ENCODE results near the gene HMG20B.

The HMG20B gene

GRCh38 chr19:3572855-3573161 is at the start of gene HMG20B:
Gene HMG20B, plus strand, starts transcription at chr19:3572944. Its CDS starts 366 bp downstream, at chr19:3573310.
- Histone ChIP-seq H2AFZ (ENCODE audit: low read depth) (peak within 1 kb of the TSS; percentile 64), H3K4me1 (ENCODE audit: low read depth, poor library complexity, severe bottlenecking) (peaks cover 3% of the 10 kb centered on the region), H3K9ac (peak within 1 kb of the TSS; percentile 88), H3K27me3 (ENCODE audit: insufficient read depth, low read depth) (no peaks in the 10 kb centered on the region), H3K36me3 (ENCODE audit: insufficient read depth) (no peaks in the 10 kb centered on the region), H3K4me2 (peak within 1 kb of the TSS; percentile 80), H3K4me3 (IDR thresholded peaks at IDR 0.05; ENCODE audit: insufficient read depth, low read depth, low read length) (no peak within 1 kb of the TSS), H3K79me2 (ENCODE audit: insufficient read depth, low read depth) (peaks cover 5% of the 10 kb centered on the region; the same call in 1 of the 2 replicates), H3K27ac (peak within 1 kb of the TSS; percentile 67), H4K20me1 (ENCODE audit: insufficient read depth) (no peaks in the 10 kb centered on the region)
- TF ChIP-seq CTCF (conservative IDR thresholded peaks at IDR 0.05; ENCODE audit: low read depth, low read length), result no peak

- Histone ChIP-seq H2AFZ (ENCODE audit: low read depth) (no peak overlapping the region), H3K27me3 (ENCODE audit: insufficient read depth, low read depth) (no peaks in the 10 kb centered on the region), H3K27ac (no peak overlapping the region), H3K4me2 (no peak overlapping the region), H3K79me2 (ENCODE audit: insufficient read depth, low read depth) (peaks cover 6% of the 10 kb centered on the region; the same call in 1 of the 2 replicates), H3K9ac (no peak overlapping the region), H3K4me1 (ENCODE audit: low read depth, poor library complexity, severe bottlenecking) (no peaks in the 10 kb centered on the region), H3K36me3 (ENCODE audit: insufficient read depth) (no peaks in the 10 kb centered on the region), H4K20me1 (ENCODE audit: insufficient read depth) (no peaks in the 10 kb centered on the region), H3K4me3 (IDR thresholded peaks at IDR 0.05; ENCODE audit: insufficient read depth, low read depth, low read length) (no peak overlapping the region)
- TF ChIP-seq CTCF (conservative IDR thresholded peaks at IDR 0.05; ENCODE audit: low read depth, low read length), result no peak
These were observed 49.2 kb upstream of the HMG20B start for GRCh38 chr19:3523361-3524077.

- Histone ChIP-seq H4K20me1 (ENCODE audit: insufficient read depth) (no peaks in the 10 kb centered on the region), H3K9ac (no peak overlapping the region), H3K4me3 (IDR thresholded peaks at IDR 0.05; ENCODE audit: insufficient read depth, low read depth, low read length) (no peak overlapping the region), H3K4me1 (ENCODE audit: low read depth, poor library complexity, severe bottlenecking) (no peaks in the 10 kb centered on the region), H2AFZ (ENCODE audit: low read depth) (no peak overlapping the region), H3K36me3 (ENCODE audit: insufficient read depth) (no peaks in the 10 kb centered on the region), H3K79me2 (ENCODE audit: insufficient read depth, low read depth) (0 out of 2 replicates have a peak, but pooled peaks cover 6% of the 10 kb centered on the region), H3K27ac (no peak overlapping the region), H3K4me2 (no peak overlapping the region), H3K27me3 (ENCODE audit: insufficient read depth, low read depth) (no peaks in the 10 kb centered on the region)
- no peak for TF ChIP-seq CTCF (conservative IDR thresholded peaks at IDR 0.05; ENCODE audit: low read depth, low read length)
These were observed 48.5 kb upstream of the HMG20B start for GRCh38 chr19:3524078-3524842.

- Histone ChIP-seq H3K79me2 (ENCODE audit: insufficient read depth, low read depth) (0 out of 2 replicates have a peak, but pooled peaks cover under 1% of the 10 kb centered on the region), H3K4me1 (ENCODE audit: low read depth, poor library complexity, severe bottlenecking) (no peaks in the 10 kb centered on the region), H3K4me3 (IDR thresholded peaks at IDR 0.05; ENCODE audit: insufficient read depth, low read depth, low read length) (no peak overlapping the region), H3K4me2 (no peak overlapping the region), H3K36me3 (ENCODE audit: insufficient read depth) (no peaks in the 10 kb centered on the region), H3K9ac (no peak overlapping the region), H2AFZ (ENCODE audit: low read depth) (no peak overlapping the region), H3K27ac (no peak overlapping the region), H3K27me3 (ENCODE audit: insufficient read depth, low read depth) (no peaks in the 10 kb centered on the region), H4K20me1 (ENCODE audit: insufficient read depth) (no peaks in the 10 kb centered on the region)
- no peak for TF ChIP-seq CTCF (conservative IDR thresholded peaks at IDR 0.05; ENCODE audit: low read depth, low read length)
These were observed 47.8 kb upstream of the HMG20B start for GRCh38 chr19:3524904-3525451.

All from KMS-11 (cell line).